ENCODE data around the gene CERS6.

CERS6 gene

GRCh38 chr2:168441214-168441872, 14.7 kb upstream of the CERS6 start:
- no peak overlapping the region for H3K4me3 ChIP-seq (ENCODE audit: low read depth, low read length)

GRCh38 chr2:168443818-168444217, 12.3 kb upstream of the CERS6 start:
- H3K4me3 ChIP-seq (ENCODE audit: low read depth, low read length) = no peak overlapping the region

GRCh38 chr2:168445960-168446359, 10.1 kb upstream of the CERS6 start:
- H3K4me3 ChIP-seq (ENCODE audit: low read depth, low read length) = no peak overlapping the region

- no peak overlapping the region for H3K4me3 ChIP-seq (ENCODE audit: low read depth, low read length)
Measured at GRCh38 chr2:168448980-168449379, 7.1 kb upstream of the CERS6 start.

- H3K4me3 ChIP-seq (ENCODE audit: low read depth, low read length) = no peak overlapping the region
Measured at GRCh38 chr2:168449419-168449818, 6.7 kb upstream of the CERS6 start.

- H3K4me3 ChIP-seq (ENCODE audit: low read depth, low read length) = no peak overlapping the region
Measured at GRCh38 chr2:168450171-168450570, 5.9 kb upstream of the CERS6 start.

- no peak overlapping the region for H3K4me3 ChIP-seq (ENCODE audit: low read depth, low read length)
Measured at GRCh38 chr2:168450732-168451131, 5.3 kb upstream of the CERS6 start.

GRCh38 chr2:168452781-168453180, 3.3 kb upstream of the CERS6 start:
- no peak overlapping the region for H3K4me3 ChIP-seq (ENCODE audit: low read depth, low read length)

GRCh38 chr2:168453404-168453803, 2.7 kb upstream of the CERS6 start:
- no peak overlapping the region for H3K4me3 ChIP-seq (ENCODE audit: low read depth, low read length)

GRCh38 chr2:168454737-168455644, 1.1 kb upstream of the CERS6 start:
- H3K4me3 ChIP-seq (ENCODE audit: low read depth, low read length) = no peak overlapping the region

GRCh38 chr2:168456521-168457189, 583 bp downstream of the CERS6 start:
- peak overlapping the region; percentile 88 for H3K4me3 ChIP-seq (ENCODE audit: low read depth, low read length)

GRCh38 chr2:168457190-168457895, 1.3 kb downstream of the CERS6 start:
- H3K4me3 ChIP-seq (ENCODE audit: low read depth, low read length) = peak overlapping the region; percentile 88

- H3K4me3 ChIP-seq (ENCODE audit: low read depth, low read length) = no peak overlapping the region
Measured at GRCh38 chr2:168458139-168458538, 2.1 kb downstream of the CERS6 start.

GRCh38 chr2:168459256-168459655, 3.2 kb downstream of the CERS6 start:
- no peak overlapping the region for H3K4me3 ChIP-seq (ENCODE audit: low read depth, low read length)

GRCh38 chr2:168460571-168460970, 4.5 kb downstream of the CERS6 start:
- no peak overlapping the region for H3K4me3 ChIP-seq (ENCODE audit: low read depth, low read length)

- no peak overlapping the region for H3K4me3 ChIP-seq (ENCODE audit: low read depth, low read length)
Measured at GRCh38 chr2:168461178-168461941, 5.3 kb downstream of the CERS6 start.

GRCh38 chr2:168461942-168462331, 5.9 kb downstream of the CERS6 start:
- H3K4me3 ChIP-seq (ENCODE audit: low read depth, low read length) = no peak overlapping the region

GRCh38 chr2:168462543-168463045, 6.5 kb downstream of the CERS6 start:
- H3K4me3 ChIP-seq (ENCODE audit: low read depth, low read length) = no peak overlapping the region

GRCh38 chr2:168465594-168465993, 9.5 kb downstream of the CERS6 start:
- no peak overlapping the region for H3K4me3 ChIP-seq (ENCODE audit: low read depth, low read length)

- no peak overlapping the region for H3K4me3 ChIP-seq (ENCODE audit: low read depth, low read length)
Measured at GRCh38 chr2:168466190-168466737, 10.2 kb downstream of the CERS6 start.
